HG03175 (cell line): ENCODE data around the gene CPSF3.

Source experiments
- ATAC-seq: cut with Tn5 transposase; IDR thresholded peaks from one replicate; pipeline ENCODE4 v1.9.1; 2021; ENCODE audit warnings: mild to moderate bottlenecking, moderate library complexity; ENCODE audit not compliant: unreplicated experiment

Gene CPSF3

GRCh38 chr2:9416962-9417316 is 6.5 kb upstream of the CPSF3 start:
- ATAC-seq, result no peak

GRCh38 chr2:9417725-9418124 is 5.7 kb upstream of the CPSF3 start:
- ATAC-seq, result no peak

- ATAC-seq, result no peak
Observed at GRCh38 chr2:9418746-9419145, 4.7 kb upstream of the CPSF3 start.

GRCh38 chr2:9419541-9419940 is 3.9 kb upstream of the CPSF3 start:
- ATAC-seq, result no peak

- ATAC-seq, result no peak
Observed at GRCh38 chr2:9420495-9420894, 3.0 kb upstream of the CPSF3 start.

GRCh38 chr2:9422321-9423099 is 944 bp upstream of the CPSF3 start:
- peak; percentile 41 for ATAC-seq

- peak; percentile 4 for ATAC-seq
Observed at GRCh38 chr2:9423922-9424272, 443 bp downstream of the CPSF3 start.

GRCh38 chr2:9424447-9425164 is 1.2 kb downstream of the CPSF3 start:
- no peak for ATAC-seq

- ATAC-seq, result no peak
Observed at GRCh38 chr2:9428965-9429577, 5.6 kb downstream of the CPSF3 start.

- no peak for ATAC-seq
Observed at GRCh38 chr2:9430316-9431293, 7.2 kb downstream of the CPSF3 start.

GRCh38 chr2:9434489-9434888 is 11.0 kb downstream of the CPSF3 start:
- ATAC-seq, result no peak

GRCh38 chr2:9439536-9439935 is 16.1 kb downstream of the CPSF3 start:
- no peak for ATAC-seq

- no peak for ATAC-seq
Observed at GRCh38 chr2:9440058-9440727, 16.7 kb downstream of the CPSF3 start.

- no peak for ATAC-seq
Observed at GRCh38 chr2:9441556-9441955, 18.1 kb downstream of the CPSF3 start.

- no peak for ATAC-seq
Observed at GRCh38 chr2:9443526-9443925, 20.1 kb downstream of the CPSF3 start.

GRCh38 chr2:9445089-9445488 is 21.6 kb downstream of the CPSF3 start:
- no peak for ATAC-seq

- ATAC-seq, result no peak
Observed at GRCh38 chr2:9451231-9451630, 27.8 kb downstream of the CPSF3 start.

GRCh38 chr2:9460441-9461017 is 37.1 kb downstream of the CPSF3 start:
- no peak for ATAC-seq

GRCh38 chr2:9461079-9461478 is 37.6 kb downstream of the CPSF3 start:
- ATAC-seq, result no peak

GRCh38 chr2:9462313-9462712 is 38.9 kb downstream of the CPSF3 start:
- ATAC-seq, result no peak
